ENCODE measurements around the gene NOTCH2.

The NOTCH2 gene

GRCh38 chr1:119920104-119920968 lies 149.1 kb downstream of the NOTCH2 start:
- no peak overlapping the region for H3K27ac ChIP-seq (replicated peaks; ENCODE audit: low read length)
- WGBS, 2 donors (ENCODE audit: extremely low coverage in 2 of 2, insufficient read length in 2 of 2, insufficient replicate concordance in 1 of 2) = no CpG with 5 or more reads among the region's 8 CpGs

GRCh38 chr1:119919241-119919640 lies 150.2 kb downstream of the NOTCH2 start:
- no CpG with 5 or more reads among the region's 7 CpGs for WGBS, 2 donors (ENCODE audit: extremely low coverage in 2 of 2, insufficient read length in 2 of 2, insufficient replicate concordance in 1 of 2)
- H3K27ac ChIP-seq (replicated peaks; ENCODE audit: low read length) = no peak overlapping the region
- no peak overlapping the region for H2BK15ac ChIP-seq (ENCODE audit: low read length)
- no peak overlapping the region for H2BK120ac ChIP-seq (ENCODE audit: low read depth, low read length)
- no peak overlapping the region for H3K4me2 ChIP-seq (ENCODE audit: insufficient read depth, low read length, poor library complexity, severe bottlenecking)
- H3K9me3 ChIP-seq (replicated peaks in 1 of 2; ENCODE audit: control insufficient read depth in 2 of 2, insufficient read depth in 1 of 2, low read depth in 1 of 2, low read length in 2 of 2) = no peaks in the 10 kb centered on the region
- H4K91ac ChIP-seq (ENCODE audit: low read depth, low read length, poor library complexity) = no peak overlapping the region
- no peak overlapping the region for H3K18ac ChIP-seq (ENCODE audit: low read length)
- H2BK12ac ChIP-seq (ENCODE audit: low read length) = no peak overlapping the region
- no peak overlapping the region for H2AK5ac ChIP-seq (ENCODE audit: low read depth, low read length)
- no peak overlapping the region for H2AFZ ChIP-seq (ENCODE audit: low read length)
- DNase-seq (ENCODE audit: low spot score) = no peak
- peaks cover 58 to 100% of the 10 kb centered on the region in 2 donors for H3K36me3 ChIP-seq (replicated peaks in 1 of 2; ENCODE audit: control insufficient read depth in 2 of 2, insufficient read depth in 2 of 2, low read length in 2 of 2)
- H4K8ac ChIP-seq (ENCODE audit: low read depth, low read length) = no peak overlapping the region
- no peaks in the 10 kb centered on the region for H3K4me1 ChIP-seq (ENCODE audit: control insufficient read depth in 2 of 2, insufficient read depth in 1 of 2, low read depth in 1 of 2, low read length in 2 of 2)
- no peak overlapping the region for H3K4me3 ChIP-seq (ENCODE audit: low read length in 2 of 2)
- no peak overlapping the region for H3K23ac ChIP-seq (ENCODE audit: low read depth, low read length, poor library complexity)
- H3K27me3 ChIP-seq (ENCODE audit: control insufficient read depth in 3 of 3, insufficient read depth in 3 of 3, low read depth in 1 of 3, low read length in 3 of 3) = no peaks in the 10 kb centered on the region
- no peaks in the 10 kb centered on the region for H3K79me1 ChIP-seq (ENCODE audit: low read depth, low read length)
- no peak overlapping the region for H3K4ac ChIP-seq (ENCODE audit: low read length)
- no peak overlapping the region for H2BK5ac ChIP-seq (ENCODE audit: low read length)
- no peak overlapping the region for H3K9ac ChIP-seq (ENCODE audit: low read depth, low read length, poor library complexity)
- no peak overlapping the region for H3K14ac ChIP-seq (ENCODE audit: low read length)

More at GRCh38 chr1:119920104-119920968, 149.1 kb downstream of the NOTCH2 start:
- Histone ChIP-seq H3K9ac (ENCODE audit: low read depth, low read length, poor library complexity) (peak overlapping the region; percentile 14), H3K14ac (ENCODE audit: low read length) (no peak overlapping the region), H4K8ac (ENCODE audit: low read depth, low read length) (no peak overlapping the region), H3K4me3 (ENCODE audit: low read length in 2 of 2) (no peak overlapping the region), H2BK12ac (ENCODE audit: low read length) (no peak overlapping the region), H2AFZ (ENCODE audit: low read length) (no peak overlapping the region), H3K4ac (ENCODE audit: low read length) (no peak overlapping the region), H3K9me3 (replicated peaks in 1 of 2; ENCODE audit: control insufficient read depth in 2 of 2, insufficient read depth in 1 of 2, low read depth in 1 of 2, low read length in 2 of 2) (no peaks in the 10 kb centered on the region), H3K79me1 (ENCODE audit: low read depth, low read length) (no peaks in the 10 kb centered on the region), H2BK15ac (ENCODE audit: low read length) (no peak overlapping the region), H3K36me3 (replicated peaks in 1 of 2; ENCODE audit: control insufficient read depth in 2 of 2, insufficient read depth in 2 of 2, low read length in 2 of 2) (peaks cover 56 to 100% of the 10 kb centered on the region in 2 donors), H3K23ac (ENCODE audit: low read depth, low read length, poor library complexity) (no peak overlapping the region), H3K4me2 (ENCODE audit: insufficient read depth, low read length, poor library complexity, severe bottlenecking) (no peak overlapping the region), H2BK120ac (ENCODE audit: low read depth, low read length) (no peak overlapping the region), H3K18ac (ENCODE audit: low read length) (no peak overlapping the region), H2BK5ac (ENCODE audit: low read length) (no peak overlapping the region), H4K91ac (ENCODE audit: low read depth, low read length, poor library complexity) (no peak overlapping the region), H3K27me3 (ENCODE audit: control insufficient read depth in 3 of 3, insufficient read depth in 3 of 3, low read depth in 1 of 3, low read length in 3 of 3) (no peaks in the 10 kb centered on the region), H2AK5ac (ENCODE audit: low read depth, low read length) (no peak overlapping the region), H3K4me1 (ENCODE audit: control insufficient read depth in 2 of 2, insufficient read depth in 1 of 2, low read depth in 1 of 2, low read length in 2 of 2) (no peaks in the 10 kb centered on the region)
- DNase-seq (ENCODE audit: low spot score) = no peak

GRCh38 chr1:119918301-119918700 lies 151.2 kb downstream of the NOTCH2 start:
- no peak overlapping the region for H2AK5ac ChIP-seq (ENCODE audit: low read depth, low read length)
- no peak overlapping the region for H3K4me2 ChIP-seq (ENCODE audit: insufficient read depth, low read length, poor library complexity, severe bottlenecking)
- H3K18ac ChIP-seq (ENCODE audit: low read length) = no peak overlapping the region
- H4K8ac ChIP-seq (ENCODE audit: low read depth, low read length) = no peak overlapping the region
- H3K23ac ChIP-seq (ENCODE audit: low read depth, low read length, poor library complexity) = no peak overlapping the region
- H3K36me3 ChIP-seq (replicated peaks in 1 of 2; ENCODE audit: control insufficient read depth in 2 of 2, insufficient read depth in 2 of 2, low read length in 2 of 2) = peaks cover 51 to 100% of the 10 kb centered on the region in 2 donors
- H2BK120ac ChIP-seq (ENCODE audit: low read depth, low read length) = no peak overlapping the region
- no peaks in the 10 kb centered on the region for H3K79me1 ChIP-seq (ENCODE audit: low read depth, low read length)
- H3K9ac ChIP-seq (ENCODE audit: low read depth, low read length, poor library complexity) = no peak overlapping the region
- H2BK15ac ChIP-seq (ENCODE audit: low read length) = no peak overlapping the region
- H2BK12ac ChIP-seq (ENCODE audit: low read length) = no peak overlapping the region
- H4K91ac ChIP-seq (ENCODE audit: low read depth, low read length, poor library complexity) = no peak overlapping the region
- no peaks in the 10 kb centered on the region for H3K4me1 ChIP-seq (ENCODE audit: control insufficient read depth in 2 of 2, insufficient read depth in 1 of 2, low read depth in 1 of 2, low read length in 2 of 2)
- no peak overlapping the region for H3K4me3 ChIP-seq (ENCODE audit: low read length in 2 of 2)
- H2BK5ac ChIP-seq (ENCODE audit: low read length) = no peak overlapping the region
- H3K27me3 ChIP-seq (ENCODE audit: control insufficient read depth in 3 of 3, insufficient read depth in 3 of 3, low read depth in 1 of 3, low read length in 3 of 3) = no peaks in the 10 kb centered on the region
- no peak overlapping the region for H2AFZ ChIP-seq (ENCODE audit: low read length)
- H3K4ac ChIP-seq (ENCODE audit: low read length) = no peak overlapping the region
- no CpG with 5 or more reads among the region's 7 CpGs for WGBS, 2 donors (ENCODE audit: extremely low coverage in 2 of 2, insufficient read length in 2 of 2, insufficient replicate concordance in 1 of 2)
- H3K9me3 ChIP-seq (replicated peaks in 1 of 2; ENCODE audit: control insufficient read depth in 2 of 2, insufficient read depth in 1 of 2, low read depth in 1 of 2, low read length in 2 of 2) = no peaks in the 10 kb centered on the region
- no peak overlapping the region for H3K27ac ChIP-seq (replicated peaks; ENCODE audit: low read length)
- no peak overlapping the region for H3K14ac ChIP-seq (ENCODE audit: low read length)
- no peak for DNase-seq (ENCODE audit: low spot score)

GRCh38 chr1:119917304-119918055 lies 152.0 kb downstream of the NOTCH2 start:
- no peak overlapping the region for H3K18ac ChIP-seq (ENCODE audit: low read length)
- no peaks in the 10 kb centered on the region for H3K4me1 ChIP-seq (ENCODE audit: control insufficient read depth in 2 of 2, insufficient read depth in 1 of 2, low read depth in 1 of 2, low read length in 2 of 2)
- no peak overlapping the region for H4K8ac ChIP-seq (ENCODE audit: low read depth, low read length)
- no peak overlapping the region for H2AFZ ChIP-seq (ENCODE audit: low read length)
- H2BK15ac ChIP-seq (ENCODE audit: low read length) = no peak overlapping the region
- H3K36me3 ChIP-seq (replicated peaks in 1 of 2; ENCODE audit: control insufficient read depth in 2 of 2, insufficient read depth in 2 of 2, low read length in 2 of 2) = peaks cover 48 to 100% of the 10 kb centered on the region in 2 donors
- H2BK120ac ChIP-seq (ENCODE audit: low read depth, low read length) = no peak overlapping the region
- H3K27me3 ChIP-seq (ENCODE audit: control insufficient read depth in 3 of 3, insufficient read depth in 3 of 3, low read depth in 1 of 3, low read length in 3 of 3) = no peaks in the 10 kb centered on the region
- H3K4ac ChIP-seq (ENCODE audit: low read length) = no peak overlapping the region
- no peak overlapping the region for H3K4me3 ChIP-seq (ENCODE audit: low read length in 2 of 2)
- DNase-seq (ENCODE audit: low spot score) = no peak
- no peak overlapping the region for H2AK5ac ChIP-seq (ENCODE audit: low read depth, low read length)
- H3K9me3 ChIP-seq (replicated peaks in 1 of 2; ENCODE audit: control insufficient read depth in 2 of 2, insufficient read depth in 1 of 2, low read depth in 1 of 2, low read length in 2 of 2) = no peaks in the 10 kb centered on the region
- WGBS, 2 donors (ENCODE audit: extremely low coverage in 2 of 2, insufficient read length in 2 of 2, insufficient replicate concordance in 1 of 2) = no CpG with 5 or more reads among the region's 5 CpGs
- H3K79me1 ChIP-seq (ENCODE audit: low read depth, low read length) = no peaks in the 10 kb centered on the region
- H2BK12ac ChIP-seq (ENCODE audit: low read length) = no peak overlapping the region
- no peak overlapping the region for H4K91ac ChIP-seq (ENCODE audit: low read depth, low read length, poor library complexity)
- H2BK5ac ChIP-seq (ENCODE audit: low read length) = no peak overlapping the region
- no peak overlapping the region for H3K14ac ChIP-seq (ENCODE audit: low read length)
- H3K9ac ChIP-seq (ENCODE audit: low read depth, low read length, poor library complexity) = no peak overlapping the region
- H3K27ac ChIP-seq (replicated peaks; ENCODE audit: low read length) = no peak overlapping the region
- H3K4me2 ChIP-seq (ENCODE audit: insufficient read depth, low read length, poor library complexity, severe bottlenecking) = no peak overlapping the region
- H3K23ac ChIP-seq (ENCODE audit: low read depth, low read length, poor library complexity) = no peak overlapping the region
